SK-N-SH (cell line): ENCODE data around the gene COPS3. TPM values are rescaled to one million over a fixed set of nuclear protein-coding genes. Genes with fewer than 3 reads are reported as not detected.

ENCODE experiments used
- CTCF ChIA-PET: fragments of 300-600, 350-600 bp; formaldehyde crosslinking; extraction: SDS; loops from one replicate; lab custom pipeline; 2021; lab: Yijun Ruan, JAX
- POLR2A ChIA-PET: fragments of 350-600 bp; sonication (Branson Sonifier 250); formaldehyde crosslinking; extraction: SDS; loops from one replicate; lab custom pipeline; 2020; ENCODE audit warnings: antibody characterized with exemption, inconsistent platforms; lab: Yijun Ruan, JAX
- DNase-seq: peaks from one replicate; pipeline ENCODE4 v3.0.0; 2012
- H2AFZ ChIP-seq: fragments of 200-600 bp; sonication (generic); 2 replicates; pipeline ENCODE4 v1.8.1; 2016; ENCODE audit warnings: antibody characterized with exemption, mild to moderate bottlenecking, low read depth
- H3F3A ChIP-seq: fragments of 200-600 bp; sonication (generic); replicated peaks from 2 replicates; pipeline ENCODE3; 2016; ENCODE audit warnings: antibody characterized with exemption, mild to moderate bottlenecking; ENCODE audit not compliant: insufficient read depth
- H3K27ac ChIP-seq, 2 experiments: fragments of 200-500 bp in 1 of 2; fragments of 200-600 bp in 1 of 2; sonication (Bioruptor generic) in 1 of 2; sonication (generic), shearing (Covaris generic) in 1 of 2; 2 replicates each; pipeline versions ENCODE4 v1.5.1 to v1.6.1; 2014 to 2016; ENCODE audit warnings: low read depth in 2 of 2, inconsistent platforms in 1 of 2, low read length in 1 of 2, mild to moderate bottlenecking in 1 of 2, mixed read lengths in 1 of 2
- H3K27me3 ChIP-seq: fragments of 200-600 bp; sonication (generic), shearing (Covaris generic); 2 replicates; pipeline ENCODE4 v1.6.1; 2016; ENCODE audit warnings: mixed run types; ENCODE audit not compliant: insufficient read depth
- H3K36me3 ChIP-seq, 2 experiments: fragments of 200-500 bp in 1 of 2; fragments of 200-600 bp in 1 of 2; sonication (Bioruptor generic) in 1 of 2; sonication (generic) in 1 of 2; replicated peaks in 1 of 2; 2 replicates each; pipeline versions ENCODE3 to v1.5.1; 2014 to 2016; ENCODE audit warnings: low read length in 1 of 2, mild to moderate bottlenecking in 1 of 2; ENCODE audit not compliant: insufficient read depth in 2 of 2, control insufficient read depth in 1 of 2
- H3K4me1 ChIP-seq, 2 experiments: fragments of 200-500 bp in 1 of 2; fragments of 200-600 bp in 1 of 2; sonication (Bioruptor generic) in 1 of 2; sonication (generic), shearing (Covaris generic) in 1 of 2; 2 replicates each; pipeline versions ENCODE4 v1.5.1 to v1.6.1; 2014 to 2016; ENCODE audit warnings: low read depth in 1 of 2, low read length in 1 of 2, mixed run types in 1 of 2; ENCODE audit not compliant: insufficient read depth in 2 of 2, control insufficient read depth in 1 of 2
- H3K4me2 ChIP-seq: fragments of 200-600 bp; sonication (generic), shearing (Covaris generic); 2 replicates; pipeline ENCODE4 v1.6.1; 2017; ENCODE audit warnings: mixed run types
- H3K4me3 ChIP-seq, 2 experiments: fragments of 200-500 bp in 1 of 2; fragments of 200-600 bp in 1 of 2; sonication (Bioruptor generic) in 1 of 2; sonication (generic), shearing (Covaris generic) in 1 of 2; 2 replicates each; pipeline versions ENCODE4 v1.5.1 to v1.8.1; 2014 to 2016; ENCODE audit warnings: low read depth in 2 of 2, inconsistent platforms in 1 of 2, low read length in 1 of 2, mild to moderate bottlenecking in 1 of 2, mixed read lengths in 1 of 2, moderate library complexity in 1 of 2
- H3K79me2 ChIP-seq: fragments of 200-600 bp; sonication (generic); 2 replicates; pipeline ENCODE4 v1.8.1; 2017; ENCODE audit warnings: mild to moderate bottlenecking; ENCODE audit not compliant: insufficient read depth
- H3K9ac ChIP-seq: fragments of 200-600 bp; sonication (generic); 2 replicates; pipeline ENCODE4 v1.6.1; 2017; ENCODE audit warnings: mixed run types
- H3K9me2 ChIP-seq: fragments of 200-600 bp; sonication (generic); 2 replicates; pipeline ENCODE4 v1.6.1; 2017; ENCODE audit warnings: mixed run types
- H3K9me3 ChIP-seq: fragments of 200-600 bp; sonication (generic); 2 replicates; pipeline ENCODE4 v1.6.1; 2017; ENCODE audit warnings: mixed run types, mild to moderate bottlenecking, moderate library complexity
- H4K20me1 ChIP-seq: fragments of 200-600 bp; sonication (generic); 2 replicates; pipeline ENCODE4 v1.6.1; 2017; ENCODE audit warnings: mild to moderate bottlenecking, mixed run types; ENCODE audit not compliant: insufficient read depth
- ELF1 ChIP-seq: IDR thresholded peaks from 2 replicates; pipeline ENCODE4 v1.4.0; 2012
- EP300 ChIP-seq, 2 experiments: IDR thresholded peaks; 2 replicates each; pipeline versions ENCODE4 v1.4.0 to v1.6.1; 2012; ENCODE audit warnings: borderline replicate concordance in 1 of 2, low read depth in 1 of 2, low read length in 1 of 2
- EZH2phosphoT487 ChIP-seq: fragments of 200-600 bp; sonication (generic); IDR thresholded peaks from 2 replicates; pipeline ENCODE4 v1.6.1; 2017; ENCODE audit warnings: low read depth, mixed run types, mild to moderate bottlenecking, antibody characterized with exemption, moderate library complexity, borderline replicate concordance
- FOSL2 ChIP-seq: IDR thresholded peaks from 2 replicates; pipeline ENCODE4 v1.4.0; 2012; ENCODE audit warnings: low read depth, mild to moderate bottlenecking, moderate library complexity, borderline replicate concordance
- FOXM1 ChIP-seq: IDR thresholded peaks from 2 replicates; pipeline ENCODE4 v1.4.0; 2012; ENCODE audit warnings: low read depth, mild to moderate bottlenecking
- GABPA ChIP-seq: IDR thresholded peaks from 2 replicates; pipeline ENCODE4 v1.4.0; 2012; ENCODE audit warnings: low read depth, mild to moderate bottlenecking
- GATA2 ChIP-seq: sonication (generic); formaldehyde crosslinking; IDR thresholded peaks from 2 replicates; pipeline ENCODE4 v1.5.0; 2020; ENCODE audit warnings: mild to moderate bottlenecking, missing genetic modification reagents
- IRF3 ChIP-seq: fragments of 150-350 bp; IDR thresholded peaks from 2 replicates; pipeline ENCODE4 v1.6.1; 2016; ENCODE audit warnings: mild to moderate bottlenecking, low read depth, low read length
- MEF2A ChIP-seq: IDR thresholded peaks from 2 replicates; pipeline ENCODE4 v1.4.0; 2012; ENCODE audit warnings: low read depth, borderline replicate concordance
- MXI1 ChIP-seq: IDR thresholded peaks from 2 replicates; pipeline ENCODE4 v1.6.1; 2012; ENCODE audit warnings: mild to moderate bottlenecking, low read depth, low read length, improper control_type of control experiment
- NRF1 ChIP-seq: IDR thresholded peaks from 2 replicates; pipeline ENCODE4 v1.6.1; 2012; ENCODE audit warnings: low read depth, mild to moderate bottlenecking, low read length
- PBX3 ChIP-seq: IDR thresholded peaks from 2 replicates; pipeline ENCODE4; 2012
- RAD21 ChIP-seq: IDR thresholded peaks from 2 replicates; pipeline ENCODE4 v1.6.1; 2012; ENCODE audit warnings: mild to moderate bottlenecking, low read length
- RCOR1 ChIP-seq: fragments of 150-350 bp; IDR thresholded peaks from 2 replicates; pipeline ENCODE4 v1.6.1; 2017; ENCODE audit warnings: antibody characterized with exemption, low read length
- RFX5 ChIP-seq: IDR thresholded peaks from 2 replicates; pipeline ENCODE4 v1.6.1; 2012; ENCODE audit warnings: mild to moderate bottlenecking, improper control_type of control experiment, low read length
- RXRA ChIP-seq: IDR thresholded peaks from 2 replicates; pipeline ENCODE4 v1.4.0; 2012; ENCODE audit warnings: low read depth, mild to moderate bottlenecking, borderline replicate concordance
- SMC3 ChIP-seq: IDR thresholded peaks from 2 replicates; pipeline ENCODE4 v1.6.1; 2012; ENCODE audit warnings: low read depth, low read length, improper control_type of control experiment
- TCF12 ChIP-seq: IDR thresholded peaks from 2 replicates; pipeline ENCODE4 v1.4.0; 2012
- TEAD4 ChIP-seq: IDR thresholded peaks from 2 replicates; pipeline ENCODE4 v1.4.0; 2012; ENCODE audit warnings: mild to moderate bottlenecking, borderline replicate concordance; ENCODE audit not compliant: insufficient read depth
- USF1 ChIP-seq: IDR thresholded peaks from 2 replicates; pipeline ENCODE4 v1.4.0; 2012; ENCODE audit warnings: low read depth, borderline replicate concordance
- YY1 ChIP-seq: IDR thresholded peaks from 2 replicates; pipeline ENCODE4 v1.4.0; 2012; ENCODE audit warnings: low read depth, mild to moderate bottlenecking
- WGBS: methylation state at CpG from one replicate; pipeline ENCODE4 v1.1.6; 2017; ENCODE audit warnings: low lambda C conversion rate; 5-methylcytosine and 5-hydroxymethylcytosine counted together
- polyA plus RNA-seq, 3 experiments: library from polyadenylated mRNA; depleted of rRNA; stranded (reverse); fragments of >200 nt; gene quantifications; 2 replicates each; pipeline ENCODE4 v1.2.3, GENCODE V29; 2012

The COPS3 gene
- polyA plus RNA-seq, 1 of the 3 experiments (the other 2 are of a cell fraction), result 64.8 TPM

- peak overlapping the region in 1 of 2 experiments; percentile 87; a peak in 2 of 4 replicates for H3K27ac ChIP-seq
- H4K20me1 ChIP-seq, result peaks cover 21% of the 10 kb centered on the region
- no peak for TF ChIP-seq FOXM1
- TF ChIP-seq NRF1, result no peak
- TF ChIP-seq EZH2phosphoT487, result no peak
- TF ChIP-seq MXI1, result no peak
- TF ChIP-seq YY1, result no peak
- H3K27me3 ChIP-seq, result no peaks in the 10 kb centered on the region
- no peaks in the 10 kb centered on the region for H3K9me2 ChIP-seq
- no peaks in the 10 kb centered on the region for H3K9me3 ChIP-seq
- H3K4me1 ChIP-seq, result peaks cover 4 to 12% of the 10 kb centered on the region in 2 experiments; a peak in 3 of 4 replicates
- WGBS, result 81% methylated on average over 15 of the region's 19 CpGs
- H2AFZ ChIP-seq, result no peak overlapping the region
- peaks cover 4 to 8% of the 10 kb centered on the region in 2 experiments for H3K36me3 ChIP-seq
- H3K4me3 ChIP-seq, result peak overlapping the region; percentile 80 to 100
- DNase-seq, result no peak
- peaks cover 47% of the 10 kb centered on the region for H3K79me2 ChIP-seq
- ChIA-PET POLR2A (no interaction called here), CTCF (interaction anchor here (1.0 to 1.3 kb wide), 3 partner anchors 9 to 244 kb away, joined by 3 to 4 read pairs (median 3); no protein-coding TSS in a partner anchor)
- peak overlapping the region; percentile 99 for H3K4me2 ChIP-seq
- peak overlapping the region; percentile 96 for H3K9ac ChIP-seq
- H3F3A ChIP-seq, result no peaks in the 10 kb centered on the region
Measured at GRCh38 chr17:17235212-17236174, 45.6 kb downstream of the COPS3 start.

GRCh38 chr17:17232303-17232621 is 48.8 kb downstream of the COPS3 start:
- CTCF ChIA-PET, result interaction anchor here (1.8 kb wide), 1 partner anchor 12 kb away, joined by 5 read pairs; no protein-coding TSS in a partner anchor
- POLR2A ChIA-PET, result no interaction called here
- H3K4me3 ChIP-seq, result no peak overlapping the region
- peaks cover 9 to 28% of the 10 kb centered on the region in 2 experiments for H3K36me3 ChIP-seq
- H3K4me1 ChIP-seq, result peaks cover 4 to 12% of the 10 kb centered on the region in 2 experiments; a peak in 3 of 4 replicates
- no peak overlapping the region for H3K27ac ChIP-seq
- DNase-seq, result no peak
- H3K4me2 ChIP-seq, result no peak overlapping the region
- no peak overlapping the region for H2AFZ ChIP-seq
- no peaks in the 10 kb centered on the region for H3K27me3 ChIP-seq
- peaks cover 47% of the 10 kb centered on the region for H3K79me2 ChIP-seq
- no peaks in the 10 kb centered on the region for H3K9me3 ChIP-seq
- 88% methylated on average over 11 of the region's 11 CpGs for WGBS
- no peaks in the 10 kb centered on the region for H3K9me2 ChIP-seq
- TF ChIP-seq GABPA (no peak), USF1 (no peak), ELF1 (no peak), TEAD4 (no peak), RXRA (no peak), EP300 (IDR thresholded peaks at IDR 0.05; ENCODE audit: borderline replicate concordance in 1 of 2, low read depth in 1 of 2, low read length in 1 of 2) (no peak), FOSL2 (no peak), RAD21 (no peak), MXI1 (no peak), EZH2phosphoT487 (no peak), TCF12 (no peak), GATA2 (CRISPR knock-in tag) (no peak), PBX3 (no peak), MEF2A (no peak), RCOR1 (no peak), RFX5 (no peak), SMC3 (no peak), IRF3 (no peak), NRF1 (no peak)
- H4K20me1 ChIP-seq, result peaks cover 21% of the 10 kb centered on the region
- H3K9ac ChIP-seq, result no peak overlapping the region
- no peaks in the 10 kb centered on the region for H3F3A ChIP-seq
